RWPE2 (cell line): ENCODE data around the gene CTNND2.

Experiments used
- ATAC-seq: fragments of 200-7000 bp; cut with Tn5 transposase; 3 replicates; pipeline ENCODE4 v1.9.1; 2021; ENCODE audit warnings: low read depth
- DNase-seq: peaks from one replicate; pipeline ENCODE4 v3.0.0-alpha.2; 2020; ENCODE audit warnings: low spot score
- H3K27ac ChIP-seq: fragments of 450-650 bp; 2 replicates; pipeline ENCODE4 v1.5.1; 2017; ENCODE audit warnings: mild to moderate bottlenecking; ENCODE audit not compliant: poor library complexity, severe bottlenecking
- H3K27me3 ChIP-seq: fragments of 250-450 bp; sonication (Bioruptor Pico); 2 replicates; pipeline ENCODE4 v1.5.1; 2021; ENCODE audit warnings: mild to moderate bottlenecking, moderate library complexity; ENCODE audit not compliant: insufficient read depth, poor library complexity, severe bottlenecking
- H3K36me3 ChIP-seq: fragments of 250-450 bp; sonication (Bioruptor Pico); 2 replicates; pipeline ENCODE4 v1.5.1; 2020; ENCODE audit warnings: low read depth, mild to moderate bottlenecking, moderate library complexity
- H3K4me1 ChIP-seq: fragments of 250-450 bp; sonication (Bioruptor Pico); 2 replicates; pipeline ENCODE4 v1.5.1; 2021; ENCODE audit warnings: mild to moderate bottlenecking, moderate library complexity; ENCODE audit not compliant: insufficient read depth, poor library complexity, severe bottlenecking
- H3K4me3 ChIP-seq: fragments of 250-450 bp; sonication (Bioruptor Pico); 2 replicates; pipeline ENCODE4 v1.5.1; 2021; ENCODE audit warnings: mild to moderate bottlenecking, moderate library complexity; ENCODE audit not compliant: severe bottlenecking
- H3K9me3 ChIP-seq: fragments of 250-450 bp; sonication (Bioruptor Pico); 2 replicates; pipeline ENCODE4 v1.5.1; 2021; ENCODE audit warnings: mild to moderate bottlenecking, moderate library complexity; ENCODE audit not compliant: severe bottlenecking
- CTCF ChIP-seq: fragments of 450-650 bp; IDR thresholded peaks from one replicate; pipeline ENCODE4 v1.5.1; 2017; ENCODE audit warnings: mild to moderate bottlenecking, moderate library complexity; ENCODE audit not compliant: poor library complexity, severe bottlenecking

The CTNND2 gene

DNA sequence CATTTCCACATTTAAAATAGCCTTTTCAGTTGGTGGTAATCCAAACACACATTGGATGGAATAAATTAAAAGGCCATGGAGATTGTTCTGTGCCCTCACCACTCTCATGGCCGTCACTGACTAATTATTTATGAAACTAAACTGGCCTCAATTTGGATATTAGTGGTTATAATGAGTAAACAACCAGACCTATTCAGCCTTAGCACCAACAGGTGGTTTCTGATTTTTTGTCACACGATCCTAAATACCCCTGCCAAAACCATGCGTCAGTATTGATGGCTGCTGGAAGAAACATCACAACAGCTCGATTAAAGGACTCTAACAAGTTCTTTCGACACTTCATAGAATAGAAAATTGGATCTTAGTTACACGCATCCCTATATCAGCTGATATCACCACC lies 867.2 kb downstream of the CTNND2 start:
- no peaks in the 10 kb centered on the region for H3K9me3 ChIP-seq
- no peak for TF ChIP-seq CTCF
- peaks cover 51% of the 10 kb centered on the region for H3K27me3 ChIP-seq
- DNase-seq = no peak
- H3K4me3 ChIP-seq = no peak overlapping the region
- no peak overlapping the region for H3K27ac ChIP-seq
- H3K36me3 ChIP-seq = no peaks in the 10 kb centered on the region
- no peak for ATAC-seq
- no peaks in the 10 kb centered on the region for H3K4me1 ChIP-seq

GRCh38 chr5:11030671-11031070 lies 873.6 kb downstream of the CTNND2 start:
- ATAC-seq = no peak
- no peak overlapping the region for H3K4me3 ChIP-seq
- no peak for TF ChIP-seq CTCF

DNA sequence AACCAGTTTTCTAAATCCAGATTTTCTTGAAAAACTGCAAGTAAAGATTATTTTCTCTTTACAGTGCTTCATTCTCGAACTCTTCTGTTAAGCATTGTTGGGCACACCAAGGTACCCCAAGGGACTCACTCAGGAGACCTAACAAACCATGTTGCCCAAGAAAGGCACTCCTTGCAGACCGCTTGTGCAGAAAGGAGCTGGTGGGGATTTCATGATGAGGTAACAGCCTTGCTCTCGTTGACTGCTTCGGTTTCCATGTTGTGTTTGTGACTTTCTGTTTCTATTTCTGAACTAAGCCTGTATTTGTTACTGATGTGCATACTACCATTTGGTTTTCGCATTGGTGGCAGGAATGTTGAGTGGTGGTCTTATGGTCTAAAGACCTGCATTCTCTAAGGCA lies 876.6 kb downstream of the CTNND2 start:
- H3K4me3 ChIP-seq = no peak overlapping the region
- H3K4me1 ChIP-seq = no peaks in the 10 kb centered on the region
- no peak overlapping the region for H3K27ac ChIP-seq
- DNase-seq (no peak), ATAC-seq (no peak)
- no peaks in the 10 kb centered on the region for H3K36me3 ChIP-seq
- TF ChIP-seq CTCF = no peak
- H3K9me3 ChIP-seq = no peaks in the 10 kb centered on the region
- H3K27me3 ChIP-seq = peaks cover 45% of the 10 kb centered on the region

More at GRCh38 chr5:11030671-11031070, 873.6 kb downstream of the CTNND2 start:
- no peak for DNase-seq
- Histone ChIP-seq H3K9me3 (no peaks in the 10 kb centered on the region), H3K4me1 (no peaks in the 10 kb centered on the region), H3K27ac (no peak overlapping the region), H3K36me3 (no peaks in the 10 kb centered on the region), H3K27me3 (peaks cover 22% of the 10 kb centered on the region)

DNA sequence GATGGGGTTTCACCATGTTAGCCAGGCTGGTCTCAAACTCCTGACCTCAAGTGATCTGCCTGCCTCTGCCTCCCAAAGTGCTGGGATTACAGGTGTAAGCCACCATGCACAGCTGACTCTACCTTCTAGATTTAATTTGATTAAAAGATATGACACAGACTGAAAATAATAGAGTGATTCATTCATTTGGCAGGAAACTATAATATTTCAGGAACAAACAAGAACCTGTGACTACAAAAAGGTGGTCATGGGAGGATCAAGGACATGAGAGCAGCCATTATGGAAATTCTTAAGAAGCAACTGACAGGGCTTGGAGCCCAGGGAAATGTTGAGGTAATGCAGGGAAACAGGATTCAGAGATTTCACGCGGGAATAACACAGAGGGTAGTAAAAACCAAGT lies 877.7 kb downstream of the CTNND2 start:
- H3K4me1 ChIP-seq = no peaks in the 10 kb centered on the region
- no peak overlapping the region for H3K27ac ChIP-seq
- DNase-seq = no peak
- no peak overlapping the region for H3K4me3 ChIP-seq
- H3K27me3 ChIP-seq = peaks cover 37% of the 10 kb centered on the region
- no peak for ATAC-seq
- no peaks in the 10 kb centered on the region for H3K9me3 ChIP-seq
- no peaks in the 10 kb centered on the region for H3K36me3 ChIP-seq
- no peak for TF ChIP-seq CTCF

GRCh38 chr5:11023945-11024344 lies 880.3 kb downstream of the CTNND2 start:
- H3K36me3 ChIP-seq = no peaks in the 10 kb centered on the region
- no peaks in the 10 kb centered on the region for H3K4me1 ChIP-seq
- no peaks in the 10 kb centered on the region for H3K9me3 ChIP-seq
- peaks cover 42% of the 10 kb centered on the region for H3K27me3 ChIP-seq
- no peak overlapping the region for H3K4me3 ChIP-seq
- H3K27ac ChIP-seq = no peak overlapping the region
- no peak for TF ChIP-seq CTCF
- DNase-seq = no peak
- no peak; the same call in 2 of the 3 replicates for ATAC-seq
